Neutrophil (primary cell): ENCODE measurements around the gene KIFAP3.

Experiments
- H3K27ac ChIP-seq: fragments of 200-600 bp; sonication (generic); 2 replicates; pipeline ENCODE4 v1.5.1; 2016; ENCODE audit warnings: mild to moderate bottlenecking, moderate library complexity
- H3K27me3 ChIP-seq: fragments of 200-600 bp; sonication (generic); 2 replicates; pipeline ENCODE4 v1.6.0; 2016; ENCODE audit warnings: mild to moderate bottlenecking
- H3K36me3 ChIP-seq: fragments of 200-600 bp; sonication (generic); 2 replicates; pipeline ENCODE4 v1.5.1; 2017
- H3K4me1 ChIP-seq, 2 experiments: fragments of 200-600 bp in 1 of 2; sonication (generic) in 1 of 2; 1 replicate in 1 of 2; 2 replicates in 1 of 2; pipeline versions ENCODE4 v1.5.1 to v1.6.1; 2013 to 2016; ENCODE audit warnings: low read depth in 1 of 2, low read length in 1 of 2, mild to moderate bottlenecking in 1 of 2, moderate library complexity in 1 of 2; ENCODE audit not compliant: control insufficient read depth in 1 of 2, insufficient read depth in 1 of 2
- H3K4me3 ChIP-seq, 2 experiments: fragments of 200-600 bp in 1 of 2; sonication (generic) in 1 of 2; 1 replicate in 1 of 2; 2 replicates in 1 of 2; pipeline ENCODE4 v1.5.1; 2013 to 2016; ENCODE audit warnings: low read depth in 1 of 2, low read length in 1 of 2, mild to moderate bottlenecking in 1 of 2, moderate library complexity in 1 of 2
- H3K9me3 ChIP-seq: fragments of 200-600 bp; sonication (generic); 2 replicates; pipeline ENCODE4 v1.5.1; 2016
- TF ChIP-seq, protein P1 (sequence below): fragments of 200-600 bp; sonication (generic); IDR thresholded peaks from 2 replicates; pipeline ENCODE4 v1.5.1; 2016; ENCODE audit warnings: antibody characterized with exemption

The KIFAP3 gene

GRCh38 chr1:170030212-170030611 lies 44.3 kb downstream of the KIFAP3 start:
- Histone ChIP-seq H3K9me3 (peaks cover 3% of the 10 kb centered on the region), H3K4me3 (no peak overlapping the region), H3K4me1 (no peaks in the 10 kb centered on the region), H3K27me3 (no peaks in the 10 kb centered on the region), H3K27ac (no peak overlapping the region), H3K36me3 (no peaks in the 10 kb centered on the region)
- TF ChIP-seq, protein P1, sequence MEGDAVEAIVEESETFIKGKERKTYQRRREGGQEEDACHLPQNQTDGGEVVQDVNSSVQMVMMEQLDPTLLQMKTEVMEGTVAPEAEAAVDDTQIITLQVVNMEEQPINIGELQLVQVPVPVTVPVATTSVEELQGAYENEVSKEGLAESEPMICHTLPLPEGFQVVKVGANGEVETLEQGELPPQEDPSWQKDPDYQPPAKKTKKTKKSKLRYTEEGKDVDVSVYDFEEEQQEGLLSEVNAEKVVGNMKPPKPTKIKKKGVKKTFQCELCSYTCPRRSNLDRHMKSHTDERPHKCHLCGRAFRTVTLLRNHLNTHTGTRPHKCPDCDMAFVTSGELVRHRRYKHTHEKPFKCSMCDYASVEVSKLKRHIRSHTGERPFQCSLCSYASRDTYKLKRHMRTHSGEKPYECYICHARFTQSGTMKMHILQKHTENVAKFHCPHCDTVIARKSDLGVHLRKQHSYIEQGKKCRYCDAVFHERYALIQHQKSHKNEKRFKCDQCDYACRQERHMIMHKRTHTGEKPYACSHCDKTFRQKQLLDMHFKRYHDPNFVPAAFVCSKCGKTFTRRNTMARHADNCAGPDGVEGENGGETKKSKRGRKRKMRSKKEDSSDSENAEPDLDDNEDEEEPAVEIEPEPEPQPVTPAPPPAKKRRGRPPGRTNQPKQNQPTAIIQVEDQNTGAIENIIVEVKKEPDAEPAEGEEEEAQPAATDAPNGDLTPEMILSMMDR: no peak

DNA sequence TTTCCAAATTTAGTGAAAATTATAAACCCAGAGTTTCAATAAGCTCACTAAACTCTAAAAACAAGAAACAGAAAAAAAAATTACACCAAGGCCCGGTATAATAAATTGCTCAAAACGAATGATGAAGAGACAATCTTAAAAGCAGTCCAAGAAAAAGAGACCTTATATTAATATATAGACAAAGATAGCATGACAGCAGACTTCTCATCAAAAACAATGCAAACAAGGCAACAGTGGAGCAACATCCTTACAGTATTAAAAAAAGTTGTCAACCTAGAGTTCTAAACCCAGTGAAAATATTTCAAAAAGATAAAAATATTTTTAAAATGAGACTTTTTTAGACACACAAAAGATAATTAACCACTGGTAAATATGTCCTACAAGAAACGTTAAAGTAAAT lies 46.7 kb downstream of the KIFAP3 start:
- Histone ChIP-seq H3K27me3 (no peaks in the 10 kb centered on the region), H3K4me3 (no peak overlapping the region), H3K9me3 (peaks cover 3% of the 10 kb centered on the region), H3K27ac (no peak overlapping the region), H3K4me1 (no peaks in the 10 kb centered on the region), H3K36me3 (no peaks in the 10 kb centered on the region)
- TF ChIP-seq, protein P1: no peak

GRCh38 chr1:170020859-170021258 lies 53.6 kb downstream of the KIFAP3 start:
- no peak overlapping the region for H3K27ac ChIP-seq
- no peaks in the 10 kb centered on the region for H3K27me3 ChIP-seq
- H3K36me3 ChIP-seq: peaks cover 3% of the 10 kb centered on the region
- no peak overlapping the region for H3K4me3 ChIP-seq
- TF ChIP-seq, protein P1: no peak
- no peaks in the 10 kb centered on the region for H3K4me1 ChIP-seq
- H3K9me3 ChIP-seq: no peaks in the 10 kb centered on the region

GRCh38 chr1:170017478-170017877 lies 57.0 kb downstream of the KIFAP3 start:
- Histone ChIP-seq H3K36me3 (peaks cover 3% of the 10 kb centered on the region), H3K27ac (no peak overlapping the region), H3K27me3 (no peaks in the 10 kb centered on the region), H3K4me1 (no peaks in the 10 kb centered on the region), H3K9me3 (no peaks in the 10 kb centered on the region), H3K4me3 (no peak overlapping the region)
- TF ChIP-seq, protein P1: no peak

DNA sequence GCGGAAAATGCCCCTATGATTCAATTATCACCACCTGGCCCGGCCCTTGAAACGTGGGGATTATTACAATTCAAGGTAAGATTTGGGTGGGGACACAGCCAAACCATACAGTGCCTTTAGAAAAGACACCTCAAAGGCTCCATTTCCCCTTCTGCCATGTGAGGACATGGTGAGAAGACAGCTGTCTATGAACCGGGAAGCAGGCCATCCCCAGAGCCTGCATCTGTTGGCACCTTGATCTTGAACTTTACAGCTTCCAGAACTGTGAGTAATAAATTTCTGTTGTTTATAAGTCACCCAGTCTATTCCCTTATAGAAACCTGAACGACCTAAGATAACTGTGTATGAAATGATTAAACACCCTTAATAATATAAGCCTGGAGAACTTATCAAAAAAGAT lies 61.6 kb downstream of the KIFAP3 start:
- Histone ChIP-seq H3K27ac (no peak overlapping the region), H3K4me1 (no peaks in the 10 kb centered on the region), H3K27me3 (no peaks in the 10 kb centered on the region), H3K9me3 (no peaks in the 10 kb centered on the region), H3K4me3 (no peak overlapping the region), H3K36me3 (peaks cover 3% of the 10 kb centered on the region)
- TF ChIP-seq, protein P1: no peak

DNA sequence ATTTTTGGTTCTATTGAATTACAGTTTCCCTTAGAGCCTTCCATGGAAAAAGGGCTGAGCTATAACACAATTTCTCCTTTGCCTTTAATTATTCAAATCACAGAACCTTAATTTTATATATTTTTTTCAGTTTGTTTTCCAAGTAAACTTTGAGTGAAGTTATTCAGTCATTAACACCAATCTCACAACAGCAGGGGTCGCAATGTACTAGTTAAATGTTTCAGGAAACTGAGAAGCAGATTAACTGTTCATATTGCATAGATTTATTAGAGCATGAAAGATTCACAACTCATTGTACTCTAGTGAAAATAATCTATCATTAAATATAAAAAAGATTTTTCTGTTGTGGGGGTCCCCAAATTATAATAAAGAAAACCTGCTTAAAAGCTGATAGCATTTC lies 64.1 kb downstream of the KIFAP3 start:
- TF ChIP-seq, protein P1: no peak
- Histone ChIP-seq H3K4me3 (no peak overlapping the region), H3K9me3 (no peaks in the 10 kb centered on the region), H3K27me3 (no peaks in the 10 kb centered on the region), H3K36me3 (no peaks in the 10 kb centered on the region), H3K27ac (no peak overlapping the region), H3K4me1 (no peaks in the 10 kb centered on the region)
